SK-N-SH (cell line): ENCODE measurements around the gene KIFC3. TPM values are rescaled to one million over a fixed set of nuclear protein-coding genes. Genes with fewer than 3 reads are reported as not detected.

Experiments
- CTCF ChIA-PET: fragments of 300-600, 350-600 bp; formaldehyde crosslinking; extraction: SDS; loops from one replicate; lab custom pipeline; 2021; lab: Yijun Ruan, JAX
- POLR2A ChIA-PET: fragments of 350-600 bp; sonication (Branson Sonifier 250); formaldehyde crosslinking; extraction: SDS; loops from one replicate; lab custom pipeline; 2020; ENCODE audit warnings: antibody characterized with exemption, inconsistent platforms; lab: Yijun Ruan, JAX
- DNase-seq: peaks from one replicate; pipeline ENCODE4 v3.0.0; 2012
- H2AFZ ChIP-seq: fragments of 200-600 bp; sonication (generic); 2 replicates; pipeline ENCODE4 v1.8.1; 2016; ENCODE audit warnings: antibody characterized with exemption, mild to moderate bottlenecking, low read depth
- H3F3A ChIP-seq: fragments of 200-600 bp; sonication (generic); replicated peaks from 2 replicates; pipeline ENCODE3; 2016; ENCODE audit warnings: antibody characterized with exemption, mild to moderate bottlenecking; ENCODE audit not compliant: insufficient read depth
- H3K27ac ChIP-seq, 2 experiments: fragments of 200-500 bp in 1 of 2; fragments of 200-600 bp in 1 of 2; sonication (Bioruptor generic) in 1 of 2; sonication (generic), shearing (Covaris generic) in 1 of 2; 2 replicates each; pipeline versions ENCODE4 v1.5.1 to v1.6.1; 2014 to 2016; ENCODE audit warnings: low read depth in 2 of 2, inconsistent platforms in 1 of 2, low read length in 1 of 2, mild to moderate bottlenecking in 1 of 2, mixed read lengths in 1 of 2
- H3K27me3 ChIP-seq: fragments of 200-600 bp; sonication (generic), shearing (Covaris generic); 2 replicates; pipeline ENCODE4 v1.6.1; 2016; ENCODE audit warnings: mixed run types; ENCODE audit not compliant: insufficient read depth
- H3K36me3 ChIP-seq, 2 experiments: fragments of 200-500 bp in 1 of 2; fragments of 200-600 bp in 1 of 2; sonication (Bioruptor generic) in 1 of 2; sonication (generic) in 1 of 2; replicated peaks in 1 of 2; 2 replicates each; pipeline versions ENCODE3 to v1.5.1; 2014 to 2016; ENCODE audit warnings: low read length in 1 of 2, mild to moderate bottlenecking in 1 of 2; ENCODE audit not compliant: insufficient read depth in 2 of 2, control insufficient read depth in 1 of 2
- H3K4me1 ChIP-seq, 2 experiments: fragments of 200-500 bp in 1 of 2; fragments of 200-600 bp in 1 of 2; sonication (Bioruptor generic) in 1 of 2; sonication (generic), shearing (Covaris generic) in 1 of 2; 2 replicates each; pipeline versions ENCODE4 v1.5.1 to v1.6.1; 2014 to 2016; ENCODE audit warnings: low read depth in 1 of 2, low read length in 1 of 2, mixed run types in 1 of 2; ENCODE audit not compliant: insufficient read depth in 2 of 2, control insufficient read depth in 1 of 2
- H3K4me2 ChIP-seq: fragments of 200-600 bp; sonication (generic), shearing (Covaris generic); 2 replicates; pipeline ENCODE4 v1.6.1; 2017; ENCODE audit warnings: mixed run types
- H3K4me3 ChIP-seq, 2 experiments: fragments of 200-500 bp in 1 of 2; fragments of 200-600 bp in 1 of 2; sonication (Bioruptor generic) in 1 of 2; sonication (generic), shearing (Covaris generic) in 1 of 2; 2 replicates each; pipeline versions ENCODE4 v1.5.1 to v1.8.1; 2014 to 2016; ENCODE audit warnings: low read depth in 2 of 2, inconsistent platforms in 1 of 2, low read length in 1 of 2, mild to moderate bottlenecking in 1 of 2, mixed read lengths in 1 of 2, moderate library complexity in 1 of 2
- H3K79me2 ChIP-seq: fragments of 200-600 bp; sonication (generic); 2 replicates; pipeline ENCODE4 v1.8.1; 2017; ENCODE audit warnings: mild to moderate bottlenecking; ENCODE audit not compliant: insufficient read depth
- H3K9ac ChIP-seq: fragments of 200-600 bp; sonication (generic); 2 replicates; pipeline ENCODE4 v1.6.1; 2017; ENCODE audit warnings: mixed run types
- H3K9me2 ChIP-seq: fragments of 200-600 bp; sonication (generic); 2 replicates; pipeline ENCODE4 v1.6.1; 2017; ENCODE audit warnings: mixed run types
- H3K9me3 ChIP-seq: fragments of 200-600 bp; sonication (generic); 2 replicates; pipeline ENCODE4 v1.6.1; 2017; ENCODE audit warnings: mixed run types, mild to moderate bottlenecking, moderate library complexity
- H4K20me1 ChIP-seq: fragments of 200-600 bp; sonication (generic); 2 replicates; pipeline ENCODE4 v1.6.1; 2017; ENCODE audit warnings: mild to moderate bottlenecking, mixed run types; ENCODE audit not compliant: insufficient read depth
- EZH2phosphoT487 ChIP-seq: fragments of 200-600 bp; sonication (generic); IDR thresholded peaks from 2 replicates; pipeline ENCODE4 v1.6.1; 2017; ENCODE audit warnings: low read depth, mixed run types, mild to moderate bottlenecking, antibody characterized with exemption, moderate library complexity, borderline replicate concordance
- FOXM1 ChIP-seq: IDR thresholded peaks from 2 replicates; pipeline ENCODE4 v1.4.0; 2012; ENCODE audit warnings: low read depth, mild to moderate bottlenecking
- MEF2A ChIP-seq: IDR thresholded peaks from 2 replicates; pipeline ENCODE4 v1.4.0; 2012; ENCODE audit warnings: low read depth, borderline replicate concordance
- NFIC ChIP-seq: IDR thresholded peaks from 2 replicates; pipeline ENCODE4 v1.4.0; 2012; ENCODE audit warnings: borderline replicate concordance
- RAD21 ChIP-seq: IDR thresholded peaks from 2 replicates; pipeline ENCODE4 v1.6.1; 2012; ENCODE audit warnings: mild to moderate bottlenecking, low read length
- RCOR1 ChIP-seq: fragments of 150-350 bp; IDR thresholded peaks from 2 replicates; pipeline ENCODE4 v1.6.1; 2017; ENCODE audit warnings: antibody characterized with exemption, low read length
- RFX5 ChIP-seq: IDR thresholded peaks from 2 replicates; pipeline ENCODE4 v1.6.1; 2012; ENCODE audit warnings: mild to moderate bottlenecking, improper control_type of control experiment, low read length
- SMC3 ChIP-seq: IDR thresholded peaks from 2 replicates; pipeline ENCODE4 v1.6.1; 2012; ENCODE audit warnings: low read depth, low read length, improper control_type of control experiment
- TAF1 ChIP-seq: IDR thresholded peaks from 2 replicates; pipeline ENCODE4 v1.6.1; 2012; ENCODE audit warnings: low read depth, mild to moderate bottlenecking, low read length, moderate library complexity, borderline replicate concordance
- TCF12 ChIP-seq: IDR thresholded peaks from 2 replicates; pipeline ENCODE4 v1.4.0; 2012
- WGBS: methylation state at CpG from one replicate; pipeline ENCODE4 v1.1.6; 2017; ENCODE audit warnings: low lambda C conversion rate; 5-methylcytosine and 5-hydroxymethylcytosine counted together
- polyA plus RNA-seq, 3 experiments: library from polyadenylated mRNA; depleted of rRNA; stranded (reverse); fragments of >200 nt; gene quantifications; 2 replicates each; pipeline ENCODE4 v1.2.3, GENCODE V29; 2012
- TF ChIP-seq, protein P1 (sequence below): fragments of 150-350 bp; IDR thresholded peaks from 2 replicates; pipeline ENCODE4 v1.6.1; 2016; ENCODE audit warnings: mild to moderate bottlenecking, low read depth, low read length
- TF ChIP-seq, protein P2 (sequence below): IDR thresholded peaks from 2 replicates; pipeline ENCODE4 v1.6.1; 2012; ENCODE audit warnings: mild to moderate bottlenecking, low read depth, low read length, moderate library complexity

KIFC3 gene
- polyA plus RNA-seq, 1 of the 3 experiments (the other 2 are of a cell fraction), result 65.4 TPM

DNA sequence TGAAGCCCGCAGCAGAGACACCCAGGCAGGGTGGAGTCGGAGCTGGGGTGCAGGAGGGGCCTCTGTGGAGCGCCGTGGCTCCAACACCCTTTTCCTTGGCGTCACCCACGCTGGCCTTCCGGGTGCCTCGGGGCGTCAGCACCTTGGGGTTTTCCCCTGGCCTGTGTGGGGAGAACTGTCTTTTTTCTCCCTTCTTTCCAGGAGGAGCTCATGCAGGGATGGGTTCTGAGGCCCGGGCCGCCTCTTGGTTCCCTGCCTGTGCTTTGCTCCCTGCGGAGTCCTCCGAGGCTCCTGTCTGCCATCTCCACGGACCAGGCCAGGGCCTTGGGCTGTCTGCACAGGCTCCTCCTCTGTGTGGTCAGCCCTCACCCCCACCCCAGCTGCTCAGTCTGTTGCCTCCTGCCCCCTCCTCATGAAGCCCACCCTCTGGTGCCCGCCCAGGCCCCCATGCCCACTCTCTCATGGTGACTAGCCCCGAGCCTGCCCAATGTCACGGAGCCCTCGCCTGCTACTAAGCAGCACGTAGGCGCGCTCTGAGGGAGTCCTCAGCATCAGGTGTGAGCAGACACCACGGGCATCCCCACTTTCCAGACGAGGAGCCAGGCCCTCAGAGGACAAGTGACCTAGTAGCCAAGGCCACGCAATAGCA lies 61.7 kb downstream of the KIFC3 start:
- TF ChIP-seq TCF12 (no peak), RAD21 (no peak), FOXM1 (no peak), EZH2phosphoT487 (no peak), RCOR1 (no peak), SMC3 (no peak), NFIC (no peak), RFX5 (no peak), TAF1 (no peak)
- TF ChIP-seq, protein P1, sequence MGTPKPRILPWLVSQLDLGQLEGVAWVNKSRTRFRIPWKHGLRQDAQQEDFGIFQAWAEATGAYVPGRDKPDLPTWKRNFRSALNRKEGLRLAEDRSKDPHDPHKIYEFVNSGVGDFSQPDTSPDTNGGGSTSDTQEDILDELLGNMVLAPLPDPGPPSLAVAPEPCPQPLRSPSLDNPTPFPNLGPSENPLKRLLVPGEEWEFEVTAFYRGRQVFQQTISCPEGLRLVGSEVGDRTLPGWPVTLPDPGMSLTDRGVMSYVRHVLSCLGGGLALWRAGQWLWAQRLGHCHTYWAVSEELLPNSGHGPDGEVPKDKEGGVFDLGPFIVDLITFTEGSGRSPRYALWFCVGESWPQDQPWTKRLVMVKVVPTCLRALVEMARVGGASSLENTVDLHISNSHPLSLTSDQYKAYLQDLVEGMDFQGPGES, result no peak
- TF ChIP-seq, all 33 proteins: peak for 0
- CTCF ChIA-PET, result interaction anchor here (0.7 to 3.6 kb wide), 2 partner anchors 17 to 92 kb away, joined by 3 to 19 read pairs; no protein-coding TSS in a partner anchor
- 93% methylated on average over 22 of the region's 24 CpGs for WGBS

DNA sequence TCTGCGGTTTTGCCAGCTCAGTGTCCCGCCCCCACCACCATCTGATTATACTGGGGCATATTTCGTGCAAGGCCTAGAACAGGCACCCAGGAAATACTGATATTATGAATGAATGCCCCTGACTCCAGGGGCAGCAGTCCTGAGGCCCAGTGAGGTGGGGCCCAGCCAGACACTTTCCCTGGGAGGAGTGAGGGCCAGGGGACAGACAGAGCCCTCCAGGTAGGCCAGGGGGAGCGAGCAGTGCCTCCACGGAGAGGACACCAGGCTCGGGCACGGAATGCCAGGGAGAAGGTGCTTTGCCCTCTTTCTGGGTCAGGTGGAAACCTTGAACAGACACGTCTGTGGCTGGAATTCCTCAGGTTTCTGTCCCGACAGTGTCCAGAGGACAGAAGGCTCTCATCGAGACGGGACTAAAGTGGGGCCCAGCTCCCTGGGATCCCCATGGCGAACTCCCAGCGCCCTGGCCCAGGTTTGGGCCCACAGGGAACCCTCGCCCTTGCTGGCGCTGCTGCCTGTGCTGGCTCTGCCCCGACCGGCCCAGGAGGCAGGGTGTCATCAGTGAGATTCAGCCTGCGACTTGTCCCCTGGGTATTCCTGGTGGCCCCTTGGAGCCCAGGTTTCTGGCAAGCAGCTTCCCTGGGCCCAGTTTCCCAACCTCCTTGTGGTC lies 62.4 kb downstream of the KIFC3 start:
- WGBS, result 93% methylated on average over 10 of the region's 18 CpGs
- Histone ChIP-seq H3K27ac (no peak overlapping the region), H3K4me3 (no peak overlapping the region), H3K9me3 (no peaks in the 10 kb centered on the region), H3K36me3 (peaks cover 0 to 15% of the 10 kb centered on the region in 2 experiments), H3K9me2 (no peaks in the 10 kb centered on the region), H3K27me3 (no peaks in the 10 kb centered on the region), H3F3A (no peaks in the 10 kb centered on the region), H3K9ac (no peak overlapping the region), H3K4me2 (no peak overlapping the region), H2AFZ (no peak overlapping the region), H4K20me1 (no peaks in the 10 kb centered on the region), H3K79me2 (peaks cover 15% of the 10 kb centered on the region; the same call in 1 of the 2 replicates), H3K4me1 (peaks cover 9 to 15% of the 10 kb centered on the region in 2 experiments; a peak in 2 of 4 replicates)
- POLR2A ChIA-PET, result no interaction called here
- TF ChIP-seq, protein P2, sequence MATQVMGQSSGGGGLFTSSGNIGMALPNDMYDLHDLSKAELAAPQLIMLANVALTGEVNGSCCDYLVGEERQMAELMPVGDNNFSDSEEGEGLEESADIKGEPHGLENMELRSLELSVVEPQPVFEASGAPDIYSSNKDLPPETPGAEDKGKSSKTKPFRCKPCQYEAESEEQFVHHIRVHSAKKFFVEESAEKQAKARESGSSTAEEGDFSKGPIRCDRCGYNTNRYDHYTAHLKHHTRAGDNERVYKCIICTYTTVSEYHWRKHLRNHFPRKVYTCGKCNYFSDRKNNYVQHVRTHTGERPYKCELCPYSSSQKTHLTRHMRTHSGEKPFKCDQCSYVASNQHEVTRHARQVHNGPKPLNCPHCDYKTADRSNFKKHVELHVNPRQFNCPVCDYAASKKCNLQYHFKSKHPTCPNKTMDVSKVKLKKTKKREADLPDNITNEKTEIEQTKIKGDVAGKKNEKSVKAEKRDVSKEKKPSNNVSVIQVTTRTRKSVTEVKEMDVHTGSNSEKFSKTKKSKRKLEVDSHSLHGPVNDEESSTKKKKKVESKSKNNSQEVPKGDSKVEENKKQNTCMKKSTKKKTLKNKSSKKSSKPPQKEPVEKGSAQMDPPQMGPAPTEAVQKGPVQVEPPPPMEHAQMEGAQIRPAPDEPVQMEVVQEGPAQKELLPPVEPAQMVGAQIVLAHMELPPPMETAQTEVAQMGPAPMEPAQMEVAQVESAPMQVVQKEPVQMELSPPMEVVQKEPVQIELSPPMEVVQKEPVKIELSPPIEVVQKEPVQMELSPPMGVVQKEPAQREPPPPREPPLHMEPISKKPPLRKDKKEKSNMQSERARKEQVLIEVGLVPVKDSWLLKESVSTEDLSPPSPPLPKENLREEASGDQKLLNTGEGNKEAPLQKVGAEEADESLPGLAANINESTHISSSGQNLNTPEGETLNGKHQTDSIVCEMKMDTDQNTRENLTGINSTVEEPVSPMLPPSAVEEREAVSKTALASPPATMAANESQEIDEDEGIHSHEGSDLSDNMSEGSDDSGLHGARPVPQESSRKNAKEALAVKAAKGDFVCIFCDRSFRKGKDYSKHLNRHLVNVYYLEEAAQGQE, result no peak
- no peak for TF ChIP-seq MEF2A
- DNase-seq, result no peak
- CTCF ChIA-PET, result interaction anchor here (2.0 to 3.6 kb wide), 2 partner anchors 18 to 91 kb away, joined by 6 to 19 read pairs; no protein-coding TSS in a partner anchor

More for the DNA sequence above, 61.7 kb downstream of the KIFC3 start:
- no peaks in the 10 kb centered on the region for H3K9me2 ChIP-seq
- H3F3A ChIP-seq, result no peaks in the 10 kb centered on the region
- no peaks in the 10 kb centered on the region for H3K27me3 ChIP-seq
- no peak overlapping the region for H3K4me2 ChIP-seq
- H3K9me3 ChIP-seq, result no peaks in the 10 kb centered on the region
- no peak overlapping the region for H3K4me3 ChIP-seq
- H2AFZ ChIP-seq, result no peak overlapping the region
- no peak for DNase-seq
- no peak overlapping the region for H3K9ac ChIP-seq
- no peaks in the 10 kb centered on the region for H4K20me1 ChIP-seq
- no peak overlapping the region for H3K27ac ChIP-seq
- H3K4me1 ChIP-seq, result peaks cover 9 to 15% of the 10 kb centered on the region in 2 experiments; a peak in 2 of 4 replicates
- peaks cover 0 to 15% of the 10 kb centered on the region in 2 experiments for H3K36me3 ChIP-seq
- POLR2A ChIA-PET, result no interaction called here
- H3K79me2 ChIP-seq, result peaks cover 15% of the 10 kb centered on the region; the same call in 1 of the 2 replicates
